ENCODE results near the gene NOL3.

The NOL3 gene

GRCh38 chr16:67190041-67190440 is 19.7 kb downstream of the NOL3 start, which contains the start of gene EXOC3L1:
Gene EXOC3L1 (minus strand): TSS chr16:67190136. CDS start chr16:67189676, 460 bp downstream.
- DNase-seq (ENCODE audit: low read depth): no peak

DNA sequence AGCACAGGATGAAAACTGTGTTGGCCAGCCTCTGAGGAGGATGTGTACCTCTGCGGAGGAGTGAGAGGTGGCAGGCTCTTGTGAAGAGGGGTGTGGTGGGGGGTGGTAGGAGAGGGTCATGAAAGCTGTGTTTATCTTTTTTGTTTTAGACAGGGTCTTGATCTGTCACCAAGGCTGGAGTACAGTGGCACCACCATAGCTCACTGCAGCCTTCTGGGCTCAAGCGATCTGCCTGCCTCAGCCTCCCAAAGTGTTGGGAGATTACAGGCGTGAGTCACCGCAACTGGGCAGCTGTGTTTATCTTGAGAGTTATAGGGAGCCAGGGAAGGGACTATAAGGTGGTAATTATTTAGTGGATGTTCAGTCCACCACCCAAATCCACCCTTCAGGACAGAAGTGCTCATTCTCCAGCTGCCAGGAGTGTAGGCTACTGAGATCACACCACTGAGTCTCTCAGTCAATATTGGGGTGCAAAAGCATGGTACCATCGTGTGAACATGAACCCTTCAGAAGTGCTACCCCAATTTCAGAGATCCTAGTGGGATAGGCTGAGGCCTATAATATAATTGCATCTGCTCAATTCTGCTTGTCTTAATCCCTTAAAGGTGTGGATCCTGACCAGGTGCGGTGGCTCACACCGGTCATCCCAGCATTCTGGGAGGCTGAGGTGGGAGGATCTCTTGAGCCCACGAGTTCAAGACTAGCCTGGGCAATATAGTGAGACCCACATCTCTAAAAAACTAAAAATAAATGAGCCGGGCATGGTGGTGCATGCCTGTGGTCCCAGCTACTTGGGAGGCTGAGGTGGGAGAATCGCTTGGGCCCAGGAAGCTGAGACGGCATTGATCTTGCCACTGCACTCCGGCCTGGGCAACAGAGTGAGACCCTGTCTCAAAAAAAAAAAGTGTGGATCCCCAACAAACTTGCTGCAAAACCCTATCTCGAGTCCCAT is 20.4 kb downstream of the NOL3 start:
- DNase-seq (ENCODE audit: low read depth): no peak

DNA sequence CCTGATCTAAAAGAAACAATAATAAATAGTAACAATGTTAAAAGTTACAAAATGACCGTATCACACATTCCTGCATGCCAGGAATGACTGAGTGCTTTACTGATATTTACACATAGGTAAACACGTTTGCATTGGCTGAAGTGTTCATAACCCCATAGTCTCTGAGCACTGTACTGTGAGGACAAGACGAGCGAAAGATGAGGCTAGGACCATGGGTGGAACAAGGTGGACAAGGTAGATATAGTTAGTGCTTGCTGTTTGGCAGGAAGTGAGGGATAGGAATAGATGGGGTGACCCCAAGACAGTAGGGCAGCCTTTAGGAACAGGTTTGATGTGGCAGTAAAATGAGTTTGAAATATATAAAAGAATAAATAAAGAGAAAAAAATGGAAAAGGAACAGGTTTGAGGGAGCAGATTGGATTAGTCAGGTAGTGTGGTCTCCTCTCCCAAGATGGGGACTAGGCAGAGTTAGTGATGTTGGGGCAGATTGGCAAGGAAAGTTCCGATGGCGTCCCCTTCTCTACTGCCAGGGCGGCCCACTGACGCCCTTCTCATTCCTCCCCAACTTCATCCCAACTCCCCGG is 21.2 kb downstream of the NOL3 start:
- no peak for DNase-seq (ENCODE audit: low read depth)

GRCh38 chr16:67191995-67192681 is 21.8 kb downstream of the NOL3 start, which contains the start of gene E2F4:
Gene E2F4 (plus strand): TSS chr16:67192155. CDS start chr16:67192228, 73 bp downstream.
- peak; percentile 75 for DNase-seq (ENCODE audit: low read depth)

DNA sequence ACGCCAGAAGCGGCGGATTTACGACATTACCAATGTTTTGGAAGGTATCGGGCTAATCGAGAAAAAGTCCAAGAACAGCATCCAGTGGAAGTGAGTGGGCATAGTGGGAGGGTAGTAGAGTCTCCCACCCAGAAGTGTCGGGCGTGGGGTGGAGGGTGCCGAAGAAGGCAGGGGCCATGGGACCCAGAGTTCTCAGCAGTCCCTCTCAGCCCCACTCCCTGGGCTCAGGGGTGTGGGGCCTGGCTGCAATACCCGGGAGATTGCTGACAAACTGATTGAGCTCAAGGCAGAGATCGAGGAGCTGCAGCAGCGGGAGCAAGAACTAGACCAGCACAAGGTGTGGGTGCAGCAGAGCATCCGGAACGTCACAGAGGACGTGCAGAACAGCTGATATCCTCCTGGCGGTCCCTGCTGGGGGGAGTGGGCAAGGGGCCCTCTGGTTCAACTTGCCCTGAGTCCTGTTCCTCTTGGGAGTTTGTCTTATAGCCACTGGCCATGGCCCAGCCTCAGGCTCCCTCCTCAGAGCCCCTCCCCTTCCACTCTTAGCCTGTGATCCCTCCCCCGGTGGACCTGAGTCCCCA is 22.5 kb downstream of the NOL3 start:
- no peak for DNase-seq (ENCODE audit: low read depth)

DNA sequence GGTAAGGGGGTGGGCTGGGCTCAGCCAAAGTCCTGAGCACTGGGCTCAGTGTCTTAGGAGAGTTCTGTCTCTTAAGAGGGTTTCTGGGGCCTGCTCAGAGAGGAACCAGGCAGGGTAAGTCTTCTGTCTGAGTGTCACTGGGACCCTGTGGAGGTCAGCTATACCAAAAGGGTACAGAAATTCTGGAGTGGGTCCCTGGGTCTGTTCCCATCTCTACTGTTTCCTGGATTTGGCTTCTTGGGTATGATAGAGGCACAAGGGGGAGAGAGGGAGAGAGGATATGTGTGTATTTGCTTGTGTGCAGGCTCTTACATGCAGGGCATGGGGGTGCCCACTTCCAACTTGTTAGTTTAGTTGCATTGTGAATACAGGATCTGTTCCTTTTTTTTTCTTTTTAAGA is 23.2 kb downstream of the NOL3 start:
- no peak for DNase-seq (ENCODE audit: low read depth)

DNA sequence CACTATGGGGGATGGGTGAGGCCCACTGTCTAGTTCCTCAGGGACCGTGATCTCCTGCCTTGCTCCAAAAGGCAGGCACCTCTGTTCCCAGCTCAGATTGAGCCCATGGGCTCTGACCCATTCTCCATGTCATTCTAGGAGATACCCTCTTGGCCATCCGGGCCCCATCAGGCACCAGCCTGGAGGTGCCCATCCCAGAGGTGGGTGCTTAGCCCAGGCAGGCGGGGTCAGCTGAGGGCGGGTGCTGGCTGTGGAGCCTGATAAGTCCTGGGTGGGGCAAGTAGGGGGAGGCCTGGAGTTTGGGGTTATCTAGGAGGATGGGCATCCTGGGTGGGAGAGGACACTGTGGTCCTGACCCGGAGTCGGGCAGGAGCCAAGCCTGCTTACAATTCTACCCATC is 23.9 kb downstream of the NOL3 start:
- DNase-seq (ENCODE audit: low read depth): no peak

DNA sequence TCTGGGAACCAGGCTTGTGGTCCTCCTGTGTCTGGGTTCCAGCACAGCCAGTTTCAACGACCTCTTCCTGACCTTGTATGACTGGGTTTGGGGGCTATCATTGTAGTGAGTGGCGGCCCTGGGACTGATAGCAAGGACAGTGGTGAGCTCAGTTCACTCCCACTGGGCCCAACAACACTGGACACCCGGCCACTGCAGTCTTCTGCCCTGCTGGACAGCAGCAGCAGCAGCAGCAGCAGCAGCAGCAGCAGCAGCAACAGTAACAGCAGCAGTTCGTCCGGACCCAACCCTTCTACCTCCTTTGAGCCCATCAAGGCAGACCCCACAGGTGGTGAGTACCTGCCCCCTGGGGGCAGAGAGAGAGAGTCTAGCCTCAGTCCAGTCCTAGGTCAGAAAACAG is 25.3 kb downstream of the NOL3 start:
- DNase-seq (ENCODE audit: low read depth): no peak

- no peak for DNase-seq (ENCODE audit: low read depth)
These were observed 26.5 kb downstream of the NOL3 start for GRCh38 chr16:67196881-67197280.

DNA sequence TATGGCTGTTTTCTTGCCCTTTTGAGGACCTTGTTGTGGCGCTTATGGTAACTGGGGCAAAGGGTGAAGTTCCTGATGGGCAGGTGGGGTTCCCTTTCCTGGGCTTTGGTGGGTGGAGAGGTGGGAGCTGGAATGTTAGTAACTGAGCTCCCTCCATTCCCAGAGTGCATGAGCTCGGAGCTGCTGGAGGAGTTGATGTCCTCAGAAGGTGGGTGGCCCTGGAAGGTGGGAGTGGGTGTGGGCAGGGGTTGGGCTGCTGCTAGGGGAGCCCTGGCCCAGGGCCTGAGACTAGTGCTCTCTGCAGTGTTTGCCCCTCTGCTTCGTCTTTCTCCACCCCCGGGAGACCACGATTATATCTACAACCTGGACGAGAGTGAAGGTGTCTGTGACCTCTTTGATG is 27.4 kb downstream of the NOL3 start:
- no peak for DNase-seq (ENCODE audit: low read depth)

DNA sequence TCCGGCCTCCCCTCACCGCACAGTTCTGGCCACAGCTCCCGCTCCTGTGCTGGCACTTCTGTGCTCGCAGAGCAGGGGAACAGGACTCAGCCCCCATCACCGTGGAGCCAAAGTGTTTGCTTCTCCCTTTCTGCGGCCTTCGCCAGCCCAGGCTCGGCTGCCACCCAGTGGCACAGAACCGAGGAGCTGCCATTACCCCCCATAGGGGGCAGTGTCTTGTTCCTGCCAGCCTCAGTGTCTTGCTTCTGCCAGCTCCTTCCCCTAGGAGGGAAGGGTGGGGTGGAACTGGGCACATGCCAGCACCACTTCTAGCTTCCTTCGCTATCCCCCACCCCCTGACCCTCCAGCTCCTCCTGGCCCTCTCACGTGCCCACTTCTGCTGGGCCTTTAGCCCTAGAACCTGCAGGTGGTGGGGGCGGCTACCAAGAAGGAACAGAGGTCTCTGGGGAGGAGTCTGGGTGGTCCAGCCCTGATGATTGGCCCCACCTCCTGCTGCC is 27.9 kb downstream of the NOL3 start:
- no peak for DNase-seq (ENCODE audit: low read depth)

DNA sequence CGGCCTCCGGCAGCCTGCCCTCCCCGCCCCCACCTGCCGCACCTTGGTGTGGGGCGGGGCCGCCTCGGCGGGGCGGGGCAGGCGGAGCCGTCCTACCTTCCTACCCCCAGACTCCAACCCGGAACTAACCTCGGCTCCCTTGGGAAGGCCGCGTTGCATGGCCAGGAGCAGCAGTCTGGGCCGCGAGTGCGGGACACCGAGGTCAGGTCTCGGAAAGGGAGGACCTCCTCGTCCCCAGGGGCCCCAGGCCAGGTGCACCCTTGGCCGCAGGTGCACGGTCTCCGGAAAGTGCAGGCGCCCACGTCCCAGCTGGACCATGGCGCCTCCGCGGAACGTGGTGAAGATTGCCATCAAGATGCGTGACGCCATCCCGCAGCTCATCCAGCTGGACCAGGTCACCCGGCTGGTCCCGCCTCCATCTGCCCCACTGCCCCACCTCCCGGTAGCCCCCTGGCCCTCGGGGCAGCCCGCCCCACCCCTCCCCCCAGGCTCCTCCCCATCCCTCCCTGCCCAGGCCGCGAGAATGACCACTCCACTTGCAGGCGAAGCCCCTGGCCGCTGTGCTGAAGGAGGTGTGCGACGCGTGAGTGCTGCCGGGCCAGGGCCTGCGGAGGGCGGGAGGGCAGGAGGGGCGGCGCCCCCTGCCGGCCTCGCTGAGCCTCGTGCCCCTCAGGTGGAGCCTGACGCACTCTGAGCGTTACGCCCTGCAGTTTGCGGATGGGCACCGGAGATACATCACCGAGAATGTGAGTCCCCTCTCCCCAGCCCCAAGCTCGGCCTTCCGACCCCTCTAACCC is 28.9 kb downstream of the NOL3 start, which contains the start of gene ELMO3:
ELMO3 (plus strand) TSS at position 121 of the 797 bp plus-strand sequence; CDS start at position 317, 196 bp downstream.
- DNase-seq (ENCODE audit: low read depth): no peak

- no peak for DNase-seq (ENCODE audit: low read depth)
These were observed 29.5 kb downstream of the NOL3 start for GRCh38 chr16:67199808-67200198.

- no peak for DNase-seq (ENCODE audit: low read depth)
These were observed 30.2 kb downstream of the NOL3 start for GRCh38 chr16:67200491-67200890.

DNA sequence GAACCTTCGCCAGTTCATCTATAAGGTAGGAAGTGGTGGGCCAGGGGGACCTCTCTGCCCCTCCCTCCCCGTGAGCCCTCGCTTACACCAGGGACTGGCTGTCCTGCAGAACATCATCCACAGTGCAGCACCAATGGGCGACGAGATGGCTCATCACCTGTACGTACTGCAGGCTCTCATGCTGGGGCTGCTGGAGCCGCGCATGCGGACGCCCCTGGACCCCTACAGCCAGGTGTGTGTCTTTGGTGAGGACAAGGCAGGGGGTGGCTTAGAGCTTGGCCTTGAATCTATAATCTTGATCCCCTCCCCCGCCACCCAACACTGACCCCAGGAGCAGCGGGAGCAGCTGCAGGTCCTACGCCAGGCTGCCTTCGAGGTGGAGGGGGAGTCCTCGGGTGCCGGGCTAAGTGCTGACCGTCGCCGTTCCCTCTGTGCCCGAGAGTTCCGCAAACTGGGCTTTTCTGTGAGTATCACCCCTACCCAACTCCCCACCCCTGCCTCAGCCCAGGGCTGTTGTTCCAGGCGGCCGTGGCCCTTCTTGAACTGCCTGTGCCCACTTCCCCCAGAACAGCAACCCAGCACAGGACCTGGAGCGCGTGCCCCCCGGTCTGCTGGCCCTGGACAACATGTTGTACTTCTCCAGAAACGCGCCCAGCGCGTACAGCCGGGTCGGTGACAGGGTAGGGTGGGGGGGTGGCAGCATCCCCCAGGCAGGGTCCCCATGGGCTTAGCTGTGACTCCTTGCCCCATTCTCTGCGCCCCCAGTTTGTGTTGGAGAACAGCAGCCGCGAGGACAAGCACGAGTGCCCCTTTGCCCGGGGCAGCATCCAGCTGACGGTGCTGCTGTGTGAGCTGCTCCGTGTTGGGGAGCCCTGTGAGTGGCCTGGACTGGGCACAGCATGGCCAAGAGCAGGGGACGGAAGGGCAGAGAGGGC is 31.3 kb downstream of the NOL3 start:
- DNase-seq (ENCODE audit: low read depth): no peak

- DNase-seq (ENCODE audit: low read depth): no peak
These were observed 32.1 kb downstream of the NOL3 start for GRCh38 chr16:67202426-67202825.

DNA sequence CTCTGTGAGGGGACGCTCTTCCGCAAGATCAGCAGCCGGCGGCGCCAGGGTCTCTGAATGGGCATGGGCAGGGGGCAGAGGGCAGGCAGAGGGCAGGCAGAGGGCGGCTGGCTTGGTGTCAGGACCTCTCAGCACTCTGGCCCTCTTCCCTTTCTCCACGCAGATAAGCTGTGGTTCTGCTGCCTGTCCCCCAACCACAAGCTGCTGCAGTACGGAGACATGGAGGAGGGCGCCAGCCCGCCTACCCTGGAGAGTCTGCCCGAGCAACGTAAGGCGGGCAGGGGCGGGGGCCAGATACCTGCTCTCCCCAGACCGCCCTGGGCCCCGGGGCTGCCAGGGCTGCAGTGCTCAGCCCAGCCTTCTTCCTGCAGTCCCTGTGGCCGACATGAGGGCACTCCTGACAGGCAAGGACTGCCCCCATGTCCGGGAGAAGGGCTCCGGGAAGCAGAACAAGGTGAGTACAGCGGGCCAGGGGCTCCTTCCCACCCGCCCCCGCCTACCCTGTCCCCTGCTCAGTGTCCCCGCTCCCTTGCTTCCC is 32.7 kb downstream of the NOL3 start:
- no peak for DNase-seq (ENCODE audit: low read depth)

DNA sequence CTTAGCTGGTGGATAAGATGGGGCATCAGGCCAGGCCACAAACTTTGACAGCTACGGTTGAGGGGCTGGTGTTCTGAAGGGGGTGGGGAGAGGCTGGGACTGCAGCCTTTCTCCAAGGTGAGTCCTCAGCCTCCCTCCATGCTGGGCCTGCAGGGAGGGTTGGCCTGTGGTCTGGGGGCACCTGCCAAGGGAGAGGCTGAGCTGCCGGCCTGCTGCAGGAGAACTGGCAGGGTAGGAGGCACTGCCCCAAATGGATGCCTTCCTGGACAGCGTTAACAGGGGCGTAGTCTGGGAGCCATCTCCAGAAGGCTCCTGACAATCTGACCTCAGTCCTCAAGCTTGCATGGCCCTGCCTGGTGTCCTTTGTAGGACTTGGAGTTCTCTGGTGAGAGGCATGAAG is 33.7 kb downstream of the NOL3 start:
- no peak for DNase-seq (ENCODE audit: low read depth)

DNA sequence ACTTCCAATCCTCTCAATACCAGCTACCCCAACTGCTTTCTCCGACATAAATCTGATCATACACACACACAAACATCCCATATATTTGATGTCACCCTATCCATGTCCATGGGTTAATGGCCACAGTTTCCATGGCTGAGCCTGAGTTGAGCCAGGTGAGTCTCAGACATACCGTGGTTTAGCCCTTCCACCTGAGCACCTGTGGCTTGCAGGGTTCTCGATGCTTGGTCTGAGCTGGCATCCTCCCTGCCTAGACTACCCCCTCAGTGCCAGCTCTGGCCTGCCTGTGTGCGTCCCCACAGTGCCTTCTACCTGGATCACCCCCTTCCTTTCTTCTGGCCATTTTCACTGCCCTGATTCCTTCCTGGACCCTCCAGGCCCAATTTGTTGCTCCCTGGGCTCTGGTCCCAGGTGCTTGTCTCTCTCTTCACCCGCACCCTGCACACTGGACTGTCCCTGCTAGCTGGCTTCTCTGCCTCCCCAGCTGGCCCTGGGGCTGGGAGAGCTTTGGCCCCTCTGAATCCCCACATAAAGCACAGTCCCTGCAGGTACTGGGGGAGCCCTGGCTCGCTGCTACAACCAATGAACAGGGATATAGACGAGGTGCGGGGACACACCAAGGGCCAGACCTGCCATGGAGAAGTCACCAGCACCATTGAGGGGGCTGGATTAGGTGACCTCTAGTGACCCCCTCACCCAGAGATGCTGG is 35.9 kb downstream of the NOL3 start:
- no peak for DNase-seq (ENCODE audit: low read depth)
